ENCODE results near the gene SPOPL. TPM values are rescaled to one million over a fixed set of nuclear protein-coding genes. Genes with fewer than 3 reads are reported as not detected.

SPOPL gene
- total and polyA plus RNA-seq, 8 donors = 3.1 to 60.0 (median 9.6) TPM

GRCh38 chr2:138565230-138565598 lies 63.6 kb downstream of the SPOPL start:
- intact Hi-C loops (cut with DNase I; ENCODE audit: low total_unique reads) = no loop called here
- Histone ChIP-seq H3K9me3 (no peaks in the 10 kb centered on the region), H3K27ac (no peak overlapping the region), H3K4me3 (no peak overlapping the region), H3K27me3 (no peaks in the 10 kb centered on the region), H3K36me3 (peaks cover 0 to 85% (median 71%) of the 10 kb centered on the region in 4 donors), H3K4me1 (no peaks in the 10 kb centered on the region)
- TF ChIP-seq CTCF (IDR thresholded peaks at IDR 0.05) (no peak), POLR2AphosphoS5 (IDR thresholded peaks at IDR 0.05) (no peak), EP300 (IDR thresholded peaks at IDR 0.05) (no peak), POLR2A (IDR thresholded peaks at IDR 0.05) (no peak)
- no peak for DNase-seq

- Histone ChIP-seq H3K27ac (no peak overlapping the region), H3K27me3 (no peaks in the 10 kb centered on the region), H3K9me3 (no peaks in the 10 kb centered on the region), H3K4me3 (no peak overlapping the region), H3K4me1 (no peaks in the 10 kb centered on the region), H3K36me3 (peaks cover 5 to 63% (median 54%) of the 10 kb centered on the region in 4 donors)
- intact Hi-C loops (cut with DNase I; ENCODE audit: low total_unique reads) = no loop called here
- DNase-seq = no peak
- WGBS, 5 donors = 83 to 97% (median 93%) methylated on average over 2 of the region's 2 CpGs
- TF ChIP-seq EP300 (IDR thresholded peaks at IDR 0.05) = no peak
- no peak for TF ChIP-seq POLR2A (IDR thresholded peaks at IDR 0.05)
- TF ChIP-seq POLR2AphosphoS5 (IDR thresholded peaks at IDR 0.05) = no peak
- TF ChIP-seq CTCF (IDR thresholded peaks at IDR 0.05) = no peak
These were observed 70.7 kb downstream of the SPOPL start for GRCh38 chr2:138572318-138572717.

GRCh38 chr2:138577066-138577465 lies 75.5 kb downstream of the SPOPL start:
- Histone ChIP-seq H3K4me3 (no peak overlapping the region), H3K27me3 (no peaks in the 10 kb centered on the region), H3K9me3 (peaks cover 0 to 9% (median 2%) of the 10 kb centered on the region in 4 donors), H3K4me1 (no peaks in the 10 kb centered on the region), H3K27ac (no peak overlapping the region), H3K36me3 (peaks cover 0 to 42% (median 39%) of the 10 kb centered on the region in 4 donors)
- no peak for TF ChIP-seq POLR2A (IDR thresholded peaks at IDR 0.05)
- TF ChIP-seq POLR2AphosphoS5 (IDR thresholded peaks at IDR 0.05) = no peak
- TF ChIP-seq EP300 (IDR thresholded peaks at IDR 0.05) = no peak
- TF ChIP-seq CTCF (IDR thresholded peaks at IDR 0.05) = no peak
- WGBS, 5 donors = 93 to 100% (median 98%) methylated on average over 2 of the region's 2 CpGs
- no peak for DNase-seq
- intact Hi-C loops (cut with DNase I; ENCODE audit: low total_unique reads) = no loop called here

- H3K27ac ChIP-seq = no peak overlapping the region
- no peak for DNase-seq
- intact Hi-C loops (cut with DNase I; ENCODE audit: low total_unique reads) = no loop called here
- H3K4me1 ChIP-seq = no peaks in the 10 kb centered on the region
- peaks cover 0 to 46% (median 38%) of the 10 kb centered on the region in 4 donors for H3K36me3 ChIP-seq
- H3K4me3 ChIP-seq = no peak overlapping the region
- TF ChIP-seq POLR2AphosphoS5 (IDR thresholded peaks at IDR 0.05) = no peak
- no peak for TF ChIP-seq POLR2A (IDR thresholded peaks at IDR 0.05)
- peaks cover 0 to 9% (median 2%) of the 10 kb centered on the region in 4 donors for H3K9me3 ChIP-seq
- H3K27me3 ChIP-seq = no peaks in the 10 kb centered on the region
- 94 to 97% (median 95%) methylated on average over 3 of the region's 3 CpGs for WGBS, 5 donors
These were observed 78.0 kb downstream of the SPOPL start for GRCh38 chr2:138579556-138579955.

- Histone ChIP-seq H3K4me1 (no peaks in the 10 kb centered on the region), H3K36me3 (peaks cover 0 to 42% (median 37%) of the 10 kb centered on the region in 4 donors), H3K27me3 (no peaks in the 10 kb centered on the region), H3K27ac (no peak overlapping the region), H3K9me3 (peaks cover 0 to 9% (median 2%) of the 10 kb centered on the region in 4 donors), H3K4me3 (no peak overlapping the region)
- no peak for DNase-seq
- 94 to 100% (median 99%) methylated on average over 1 of the region's 1 CpG for WGBS, 5 donors
- TF ChIP-seq CTCF (IDR thresholded peaks at IDR 0.05) = no peak
- intact Hi-C loops (cut with DNase I; ENCODE audit: low total_unique reads) = no loop called here
These were observed 80.3 kb downstream of the SPOPL start for GRCh38 chr2:138581909-138582308.
